GM19438 (cell line): ENCODE measurements around the gene AGAP1.

ENCODE experiments used
- ATAC-seq: cut with Tn5 transposase; IDR thresholded peaks from one replicate; pipeline ENCODE4 v1.9.1; 2021; ENCODE audit warnings: low read depth; ENCODE audit not compliant: unreplicated experiment

AGAP1 gene

GRCh38 chr2:235582081-235582686, 88.3 kb downstream of the AGAP1 start:
- ATAC-seq = no peak

- ATAC-seq = no peak
These were observed 88.9 kb downstream of the AGAP1 start for GRCh38 chr2:235582729-235583128.

DNA sequence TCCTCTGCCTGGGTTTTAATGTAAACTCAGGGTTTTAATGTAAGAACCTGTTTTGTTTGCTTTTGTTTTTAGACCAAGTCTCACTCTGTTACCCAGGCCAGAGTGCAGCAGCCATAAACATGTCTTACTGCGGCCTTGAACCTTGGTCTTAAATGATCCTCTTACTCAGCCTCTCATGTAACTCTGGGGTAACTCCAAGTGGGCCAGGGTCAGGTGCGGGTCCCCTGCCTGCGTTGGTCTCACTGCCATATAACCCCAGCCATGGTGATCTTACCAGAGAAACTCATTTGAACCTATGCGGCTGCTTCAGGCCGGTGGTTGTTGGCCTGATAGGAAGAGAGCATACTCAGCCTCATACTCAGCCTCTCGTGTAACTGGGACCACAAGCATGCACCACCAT, 89.3 kb downstream of the AGAP1 start:
- ATAC-seq = no peak

DNA sequence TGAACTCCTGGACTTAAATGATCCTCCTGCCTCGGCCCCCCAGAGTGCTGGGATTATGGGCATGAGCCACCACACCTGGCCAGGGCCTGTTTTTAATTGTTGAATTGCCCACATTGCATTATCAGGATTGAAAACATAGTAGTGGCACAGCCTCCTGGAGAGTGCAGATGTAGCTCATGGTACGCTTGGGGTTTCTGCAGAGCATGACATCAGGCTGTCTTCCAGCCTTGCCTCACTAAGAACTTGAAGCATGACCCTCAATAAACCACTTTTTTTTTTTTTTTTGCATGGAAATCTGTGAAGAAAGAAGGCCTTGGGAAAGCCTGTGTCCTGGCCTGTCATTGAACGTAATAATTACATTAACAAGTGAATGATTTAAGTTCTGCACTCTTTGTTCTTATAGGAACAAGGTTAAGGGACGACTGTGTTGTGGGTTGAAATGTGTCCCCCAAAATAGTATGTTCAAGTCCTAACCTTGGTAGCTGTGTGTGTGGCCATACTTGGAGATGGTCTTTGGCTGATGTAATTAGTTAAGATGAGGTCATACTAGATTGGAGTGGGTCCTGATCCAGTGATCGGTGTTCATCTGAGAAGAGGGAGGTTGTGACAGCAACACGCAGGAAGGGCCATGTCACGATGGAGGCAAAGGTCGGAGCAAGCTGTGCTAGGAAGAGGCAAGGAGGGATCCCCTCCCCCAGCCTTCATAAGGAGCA, 90.2 kb downstream of the AGAP1 start:
- ATAC-seq = no peak

GRCh38 chr2:235584638-235585007, 90.8 kb downstream of the AGAP1 start:
- no peak for ATAC-seq

DNA sequence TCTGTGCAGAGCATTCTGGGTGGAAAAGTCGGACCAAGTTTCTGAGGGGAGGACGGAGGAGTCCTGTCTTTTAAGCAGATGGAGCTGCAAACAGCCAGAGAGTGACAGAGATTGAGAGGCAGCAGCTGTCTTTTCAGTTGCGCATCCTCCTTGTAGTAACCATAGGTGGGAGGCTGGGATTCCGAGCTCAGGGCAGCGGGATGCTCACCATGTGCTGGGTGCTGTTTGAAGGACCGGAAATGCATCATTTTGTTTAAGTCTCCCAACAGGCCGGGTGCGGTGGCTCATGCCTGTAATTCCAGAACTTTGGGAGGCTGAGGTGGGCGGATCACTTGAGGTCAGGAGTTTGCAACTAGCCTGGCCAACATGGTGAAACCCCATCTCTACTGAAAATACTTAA, 93.4 kb downstream of the AGAP1 start:
- no peak for ATAC-seq

DNA sequence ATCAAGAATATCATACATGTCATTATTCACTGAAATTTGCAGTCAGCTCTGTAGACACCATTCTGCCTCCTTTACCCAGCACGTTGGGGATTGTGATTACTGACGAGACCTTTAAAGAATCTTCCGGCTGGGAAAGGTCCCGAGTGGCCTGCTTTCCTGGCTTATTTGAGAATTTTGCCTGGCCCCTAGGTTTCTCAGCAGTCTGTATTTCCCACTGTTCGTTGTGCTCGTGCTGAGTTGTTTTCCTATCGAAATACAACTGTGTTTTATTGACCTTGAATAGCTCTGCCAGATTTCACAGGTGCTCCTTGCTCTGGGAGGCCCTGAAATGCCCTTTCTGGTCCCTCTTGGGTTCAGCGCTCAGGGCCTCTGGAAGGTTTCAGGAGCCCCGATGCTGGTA, 94.9 kb downstream of the AGAP1 start:
- no peak for ATAC-seq

DNA sequence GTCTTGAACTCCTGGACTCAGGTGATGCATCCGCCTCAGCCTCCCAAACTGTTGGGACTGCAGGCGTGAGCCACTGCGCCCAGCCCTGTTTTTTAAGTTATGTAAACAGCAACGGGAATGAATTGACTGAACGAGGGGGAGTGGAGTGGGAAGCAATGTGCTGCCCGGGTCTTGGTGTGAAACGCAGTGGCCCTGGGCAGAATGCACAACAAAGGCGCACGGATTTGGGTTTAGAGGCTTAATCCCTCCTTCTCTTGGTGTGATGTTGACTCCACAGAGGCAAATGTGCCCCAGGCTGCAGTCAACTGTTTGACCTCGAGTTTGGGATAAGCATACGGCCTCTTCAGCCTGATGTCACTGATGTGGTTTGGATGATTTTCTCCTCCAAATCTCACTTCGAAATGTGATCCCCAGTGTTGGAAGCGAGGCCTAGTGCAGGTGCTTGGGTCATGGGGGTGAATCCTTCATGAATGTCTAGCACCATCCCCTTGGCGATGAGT, 97.4 kb downstream of the AGAP1 start:
- ATAC-seq = no peak

GRCh38 chr2:235591921-235592320, 98.1 kb downstream of the AGAP1 start:
- ATAC-seq = no peak

GRCh38 chr2:235592430-235592829, 98.6 kb downstream of the AGAP1 start:
- no peak for ATAC-seq

GRCh38 chr2:235592836-235593235, 99.0 kb downstream of the AGAP1 start:
- ATAC-seq = no peak

- no peak for ATAC-seq
These were observed 100.2 kb downstream of the AGAP1 start for GRCh38 chr2:235594041-235594440.

DNA sequence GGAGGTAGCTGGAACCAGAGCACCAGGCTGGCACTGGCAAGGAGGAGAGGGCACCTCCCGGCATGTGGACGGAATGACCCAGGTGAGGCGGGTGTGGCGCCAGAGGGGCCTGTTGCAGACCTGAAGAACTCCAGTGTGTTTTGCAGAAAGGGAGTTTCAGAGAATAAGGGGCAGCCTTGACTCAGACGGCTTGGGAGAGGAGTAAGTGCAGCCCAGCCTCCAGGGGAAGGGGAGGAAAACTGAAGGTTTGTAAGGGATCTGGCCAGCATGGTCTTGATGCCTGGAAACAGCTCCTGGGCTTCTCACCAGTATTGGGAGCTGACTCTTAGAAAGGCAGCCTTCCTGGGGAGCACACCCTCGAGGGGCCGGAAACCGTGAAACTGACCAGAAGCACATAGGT, 101.1 kb downstream of the AGAP1 start:
- ATAC-seq = no peak

DNA sequence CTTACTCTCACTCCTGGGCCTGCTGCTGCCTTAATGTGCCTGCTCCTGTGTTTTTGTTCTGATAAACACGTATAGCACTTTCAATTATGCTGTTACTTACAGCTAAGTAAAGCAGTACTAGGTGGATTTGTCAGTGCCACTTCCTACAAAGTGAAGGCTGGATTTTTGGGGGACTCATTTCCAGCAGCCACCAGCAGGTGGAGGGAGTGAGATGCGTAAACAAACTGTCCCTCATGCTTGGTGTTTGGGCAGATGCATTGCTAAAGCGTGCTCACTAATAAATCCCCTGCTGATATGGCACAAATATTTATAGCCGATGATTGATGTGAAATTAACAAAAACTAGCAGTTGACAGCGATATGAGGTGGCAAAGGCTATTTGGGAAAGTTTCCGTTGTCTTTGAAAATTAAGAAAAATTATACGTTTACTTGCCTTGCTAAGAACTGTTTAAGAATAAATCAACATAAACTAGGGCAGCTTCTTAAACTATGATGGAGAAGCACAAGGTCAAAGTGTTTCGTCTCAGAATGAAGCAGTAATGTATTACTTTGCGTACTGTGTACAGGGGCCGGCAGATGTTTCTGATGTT, 101.7 kb downstream of the AGAP1 start:
- ATAC-seq = no peak

DNA sequence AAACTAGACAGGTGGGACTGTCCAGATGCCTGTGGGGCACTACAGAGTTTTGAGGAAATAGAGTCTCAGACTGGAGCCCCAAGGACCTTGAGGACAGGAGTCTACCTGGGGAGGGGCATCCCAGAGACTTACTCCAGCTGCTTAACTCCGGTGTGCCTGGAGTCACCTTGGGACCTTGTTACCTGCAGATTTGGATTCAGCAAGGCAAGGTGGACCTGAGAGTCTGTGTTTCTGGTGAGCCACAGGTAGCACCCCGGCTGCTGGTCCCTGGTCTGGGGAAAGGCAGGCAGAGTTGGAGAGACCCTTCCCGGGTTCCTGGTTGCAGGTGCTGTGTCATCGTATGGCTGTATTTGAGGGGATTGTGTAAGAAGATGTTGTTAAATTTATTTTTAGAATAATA, 102.4 kb downstream of the AGAP1 start:
- ATAC-seq = no peak

GRCh38 chr2:235597081-235597615, 103.3 kb downstream of the AGAP1 start:
- no peak for ATAC-seq

DNA sequence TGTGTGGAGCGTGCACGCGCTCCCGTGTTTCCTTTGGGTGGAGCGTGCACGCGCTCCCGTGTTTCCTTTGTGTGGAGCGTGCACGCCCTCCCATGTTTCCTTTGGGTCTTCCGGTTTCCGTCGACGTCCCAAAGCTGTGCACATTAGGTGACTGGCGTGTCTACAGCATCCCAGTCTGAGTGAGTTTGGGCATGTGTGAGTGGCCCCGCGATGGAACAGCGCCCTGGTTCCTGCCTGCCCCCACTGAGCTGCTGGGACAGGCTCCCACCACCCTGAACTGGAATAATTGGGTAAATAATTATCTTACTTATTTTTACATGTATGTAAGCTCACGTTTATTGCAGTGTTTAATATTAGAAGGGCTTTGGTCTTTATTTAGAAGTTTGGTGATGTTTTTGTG, 104.2 kb downstream of the AGAP1 start:
- ATAC-seq = no peak

DNA sequence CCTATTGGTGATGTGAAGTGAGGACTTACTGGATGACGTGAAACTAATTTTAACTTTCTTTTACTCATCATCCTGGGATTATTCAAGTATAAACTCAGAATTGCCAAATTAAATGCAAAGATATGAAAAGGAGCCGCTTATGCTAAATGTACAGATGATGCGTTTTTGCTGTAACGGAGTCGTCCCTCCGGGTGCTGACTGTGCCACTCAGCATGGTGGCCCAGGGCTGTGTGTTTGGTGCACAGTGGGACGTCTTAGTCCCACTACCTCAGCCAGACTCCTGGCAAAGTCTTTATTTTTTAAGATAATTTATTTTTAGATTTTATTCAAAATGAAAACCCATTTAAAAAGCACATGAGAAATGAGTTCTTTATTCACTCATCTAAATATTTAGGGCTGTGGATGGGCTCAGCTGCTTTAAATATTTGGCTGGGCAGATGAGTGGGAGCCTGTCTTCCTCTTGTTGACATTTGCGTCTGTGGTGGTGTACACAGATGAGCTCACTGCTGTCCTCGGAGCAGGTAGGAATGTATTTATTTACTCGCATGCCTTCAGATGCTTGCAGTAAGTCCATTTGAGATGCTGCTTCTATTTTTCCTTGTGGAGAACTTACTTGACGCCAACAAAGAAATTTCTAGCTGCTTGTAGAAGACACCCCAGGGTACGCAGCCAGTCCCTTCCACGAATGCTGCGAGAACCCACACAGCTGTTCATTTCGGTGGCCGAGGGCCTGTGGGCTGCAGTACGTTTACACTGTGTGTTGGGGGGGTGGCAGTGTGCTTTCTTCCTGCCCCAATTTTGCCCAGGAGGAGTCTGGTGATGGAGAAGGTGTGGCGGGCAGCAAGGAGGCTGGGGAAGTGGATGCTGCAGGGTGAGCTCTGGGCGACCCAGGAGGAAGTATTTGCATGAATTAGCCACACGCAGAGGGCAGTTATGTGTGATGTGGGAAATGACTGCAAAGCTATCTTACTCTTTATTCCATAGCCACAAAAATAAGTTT, 105.0 kb downstream of the AGAP1 start:
- no peak for ATAC-seq

DNA sequence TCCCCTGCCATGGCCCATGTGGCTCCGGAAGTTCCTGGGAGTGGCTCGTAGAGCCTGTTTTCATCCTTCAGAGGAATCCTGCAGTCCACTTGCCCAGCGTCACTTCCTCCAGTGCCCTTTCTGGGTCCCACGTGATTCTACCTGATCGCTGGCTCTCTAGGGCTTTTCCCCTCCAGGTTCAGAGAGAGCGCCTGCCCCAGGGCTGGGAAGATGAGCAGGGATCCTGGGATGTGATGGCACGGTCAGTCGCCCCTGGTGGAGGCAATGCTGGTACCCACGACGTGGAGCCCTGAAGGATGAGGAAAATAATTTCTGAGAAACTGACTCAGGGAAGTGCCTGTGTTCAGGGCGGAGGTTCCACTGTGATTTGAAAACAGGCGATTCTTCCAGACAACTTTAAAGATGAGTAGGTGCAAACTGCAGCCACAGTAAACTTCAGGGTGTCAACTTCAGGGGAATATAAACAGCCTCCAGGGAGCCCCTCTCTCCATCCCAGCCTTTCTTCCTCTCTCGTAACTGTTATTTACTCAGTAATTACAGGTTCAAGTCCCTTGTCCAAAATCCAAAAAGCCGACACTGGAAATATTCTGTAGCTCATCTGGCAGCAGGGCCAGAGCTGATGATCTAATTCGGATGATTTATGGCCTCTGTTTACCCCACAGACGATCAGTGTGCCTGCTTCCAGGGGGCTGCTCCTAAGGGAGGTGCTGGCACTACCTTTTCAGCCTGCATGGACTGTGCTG, 105.9 kb downstream of the AGAP1 start:
- ATAC-seq = no peak

DNA sequence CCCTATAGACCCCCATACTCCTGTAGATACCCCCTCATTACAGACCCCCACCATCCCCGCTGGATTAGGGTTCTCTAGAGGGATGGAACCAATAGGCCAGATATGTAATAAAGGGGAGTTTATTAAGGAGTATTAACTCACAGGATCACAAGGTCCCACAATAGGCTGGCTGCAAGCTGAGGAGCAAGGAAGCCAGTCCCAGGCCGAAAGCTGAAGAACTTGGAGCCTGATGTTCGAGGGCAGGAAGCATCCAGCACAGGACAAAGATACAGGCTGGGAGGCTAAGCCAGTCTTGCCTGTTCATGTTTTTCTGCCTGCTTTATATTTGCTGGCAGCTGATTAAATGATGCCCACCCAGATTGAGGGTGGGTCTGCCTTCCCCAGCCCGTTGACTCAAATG, 106.6 kb downstream of the AGAP1 start:
- no peak for ATAC-seq
